T47D (cell line): ENCODE data around the gene FXYD1.
"Not testable (repeated sequence)": the region's sequence is repeated elsewhere in the genome, so short reads cannot be mapped to it uniquely, and the experiment has no call there.

Source experiments
- DNase-seq, 2 experiments: peaks; one replicate each; pipeline versions ENCODE4 v3.0.0 to v3.0.0-alpha.2; 2011 to 2012; ENCODE audit warnings: low read depth in 1 of 2, low spot score in 1 of 2
- JUND ChIP-seq: IDR thresholded peaks from 2 replicates; pipeline ENCODE4 v1.6.1; 2012; ENCODE audit warnings: low read depth
- in situ Hi-C: cut with HindIII; loops from 2 replicates; pipeline ENCODE4 v1.10.0; 2016; ENCODE audit warnings: low sequenced_read_pairs, low pct_unique_long_range_greater_than_20kb

The FXYD1 gene

GRCh38 chr19:35100588-35101533 lies 37.8 kb upstream of the FXYD1 start:
- in situ Hi-C loops = no loop called here
- no peak for TF ChIP-seq JUND
- no peak for DNase-seq

- in situ Hi-C loops, DNase-seq: not testable (repeated sequence)
Observed at GRCh38 chr19:35101949-35102348, 36.7 kb upstream of the FXYD1 start.

GRCh38 chr19:35103614-35104013 lies 35.0 kb upstream of the FXYD1 start:
- DNase-seq, in situ Hi-C loops: not testable (repeated sequence)

- in situ Hi-C loops = no loop called here
- TF ChIP-seq JUND = no peak
- no peak for DNase-seq
Observed at GRCh38 chr19:35104361-35104760, 34.3 kb upstream of the FXYD1 start.

- DNase-seq = no peak
- no peak for TF ChIP-seq JUND
Observed at GRCh38 chr19:35105047-35105410, 33.6 kb upstream of the FXYD1 start.

GRCh38 chr19:35105411-35106290 lies 33.0 kb upstream of the FXYD1 start:
- DNase-seq = no peak
- no peak for TF ChIP-seq JUND
- in situ Hi-C loops = no loop called here

More at GRCh38 chr19:35105047-35105410, 33.6 kb upstream of the FXYD1 start:
- in situ Hi-C loops = no loop called here

- in situ Hi-C loops = no loop called here
- DNase-seq = no peak
- TF ChIP-seq JUND = no peak
Observed at GRCh38 chr19:35106291-35106583, 32.4 kb upstream of the FXYD1 start.

- in situ Hi-C loops = no loop called here
- DNase-seq = no peak
- TF ChIP-seq JUND = no peak
Observed at GRCh38 chr19:35106898-35107541, 31.6 kb upstream of the FXYD1 start.

GRCh38 chr19:35107545-35107944 lies 31.1 kb upstream of the FXYD1 start:
- TF ChIP-seq JUND = no peak
- in situ Hi-C loops = no loop called here
- DNase-seq = no peak

- DNase-seq = no peak
- in situ Hi-C loops = no loop called here
- no peak for TF ChIP-seq JUND
Observed at GRCh38 chr19:35108730-35109129, 29.9 kb upstream of the FXYD1 start.

- in situ Hi-C loops = no loop called here
- TF ChIP-seq JUND = no peak
- no peak for DNase-seq
Observed at GRCh38 chr19:35109395-35110112, 29.1 kb upstream of the FXYD1 start.

GRCh38 chr19:35110974-35111373 lies 27.6 kb upstream of the FXYD1 start:
- DNase-seq = no peak
- in situ Hi-C loops = no loop called here
- TF ChIP-seq JUND = no peak
